Hepatocyte (in vitro differentiated cells): Measurements from ENCODE around the gene MXRA7. TPM values are rescaled to one million over a fixed set of nuclear protein-coding genes. Genes with fewer than 3 reads are reported as not detected.
"Not testable (repeated sequence)": the region's sequence is repeated elsewhere in the genome, so short reads cannot be mapped to it uniquely, and the experiment has no call there.

Experiments used
- DNase-seq: peaks from one replicate; pipeline ENCODE4 v3.0.0-alpha.2; 2016; ENCODE audit warnings: low spot score
- H2AFZ ChIP-seq: fragments of 200-600 bp; sonication (generic); 2 replicates; pipeline ENCODE4 v1.6.0; 2016; ENCODE audit warnings: antibody characterized with exemption, mild to moderate bottlenecking
- H3K27ac ChIP-seq: fragments of 200-600 bp; sonication (generic); 2 replicates; pipeline ENCODE4 v1.5.1; 2016; ENCODE audit warnings: mild to moderate bottlenecking
- H3K27me3 ChIP-seq: fragments of 200-600 bp; sonication (generic); 2 replicates; pipeline ENCODE4 v1.6.1; 2016
- H3K36me3 ChIP-seq: fragments of 200-600 bp; sonication (generic); replicated peaks from 2 replicates; pipeline ENCODE4 v1.5.1; 2016; ENCODE audit warnings: low read depth; ENCODE audit not compliant: insufficient read depth
- H3K4me1 ChIP-seq: fragments of 200-600 bp; sonication (generic); 2 replicates; pipeline ENCODE4 v1.5.1; 2016; ENCODE audit warnings: mild to moderate bottlenecking, moderate library complexity; ENCODE audit not compliant: insufficient read depth
- H3K4me2 ChIP-seq: fragments of 200-600 bp; sonication (generic); 2 replicates; pipeline ENCODE4 v1.6.0; 2016
- H3K4me3 ChIP-seq: fragments of 200-600 bp; sonication (generic); 2 replicates; pipeline ENCODE4 v1.5.1; 2016; ENCODE audit warnings: mild to moderate bottlenecking
- H3K79me2 ChIP-seq: fragments of 200-600 bp; sonication (generic); 2 replicates; pipeline ENCODE4 v1.6.0; 2017; ENCODE audit warnings: mild to moderate bottlenecking
- H3K9me2 ChIP-seq: fragments of 200-600 bp; sonication (generic); replicated peaks from 2 replicates; pipeline ENCODE4 v1.6.0; 2017; ENCODE audit warnings: mild to moderate bottlenecking; ENCODE audit not compliant: insufficient read depth
- H3K9me3 ChIP-seq: fragments of 200-600 bp; sonication (generic); 2 replicates; pipeline ENCODE4 v1.5.1; 2016; ENCODE audit warnings: low read depth, mild to moderate bottlenecking
- H4K20me1 ChIP-seq: fragments of 200-600 bp; sonication (generic); 2 replicates; pipeline ENCODE4 v1.6.0; 2016; ENCODE audit warnings: mild to moderate bottlenecking; ENCODE audit not compliant: insufficient read depth, poor library complexity, severe bottlenecking
- EZH2 ChIP-seq: fragments of 200-600 bp; sonication (generic); IDR thresholded peaks from 2 replicates; pipeline ENCODE4 v1.6.1; 2016; ENCODE audit warnings: antibody characterized with exemption, mild to moderate bottlenecking, borderline replicate concordance
- EZH2phosphoT487 ChIP-seq: fragments of 200-600 bp; sonication (generic); IDR thresholded peaks from one replicate; pipeline ENCODE4 v1.6.1; 2018; ENCODE audit warnings: antibody characterized with exemption, mild to moderate bottlenecking, low read depth, moderate library complexity; ENCODE audit not compliant: unreplicated experiment, severe bottlenecking
- WGBS: methylation state at CpG from one replicate; pipeline ENCODE4 v1.1.6; 2016; ENCODE audit warnings: low lambda C conversion rate; ENCODE audit errors: missing lambda C conversion rate; 5-methylcytosine and 5-hydroxymethylcytosine counted together
- polyA plus RNA-seq: library from polyadenylated mRNA; unstranded; fragments of >200 nt; fragmentation: Nextera tagmentation; extraction: Ambion mirVana; gene quantifications from 2 replicates; pipeline ENCODE4 v1.2.1, GENCODE V29; 2016
- total RNA-seq: library from RNA; depleted of rRNA; stranded (reverse); fragments of >200 nt; gene quantifications from 2 replicates; pipeline ENCODE4 v1.2.3, GENCODE V29; 2014
- TF ChIP-seq, protein P1 (sequence below): fragments of 200-600 bp; sonication (generic); IDR thresholded peaks from 2 replicates; pipeline ENCODE4 v1.5.1; 2016; ENCODE audit warnings: antibody characterized with exemption, mild to moderate bottlenecking; ENCODE audit not compliant: poor library complexity

MXRA7 gene
- total and polyA plus RNA-seq, 2 experiments from 2014 or later, result 101 to 117 TPM

- 100% methylated on average over 1 of the region's 1 CpG for WGBS
- H2AFZ ChIP-seq, result no peak overlapping the region
- no peaks in the 10 kb centered on the region for H3K27me3 ChIP-seq
- peaks cover 6% of the 10 kb centered on the region for H3K79me2 ChIP-seq
- no peaks in the 10 kb centered on the region for H3K4me1 ChIP-seq
- H3K9me2 ChIP-seq, result no peaks in the 10 kb centered on the region
- TF ChIP-seq, protein P1, sequence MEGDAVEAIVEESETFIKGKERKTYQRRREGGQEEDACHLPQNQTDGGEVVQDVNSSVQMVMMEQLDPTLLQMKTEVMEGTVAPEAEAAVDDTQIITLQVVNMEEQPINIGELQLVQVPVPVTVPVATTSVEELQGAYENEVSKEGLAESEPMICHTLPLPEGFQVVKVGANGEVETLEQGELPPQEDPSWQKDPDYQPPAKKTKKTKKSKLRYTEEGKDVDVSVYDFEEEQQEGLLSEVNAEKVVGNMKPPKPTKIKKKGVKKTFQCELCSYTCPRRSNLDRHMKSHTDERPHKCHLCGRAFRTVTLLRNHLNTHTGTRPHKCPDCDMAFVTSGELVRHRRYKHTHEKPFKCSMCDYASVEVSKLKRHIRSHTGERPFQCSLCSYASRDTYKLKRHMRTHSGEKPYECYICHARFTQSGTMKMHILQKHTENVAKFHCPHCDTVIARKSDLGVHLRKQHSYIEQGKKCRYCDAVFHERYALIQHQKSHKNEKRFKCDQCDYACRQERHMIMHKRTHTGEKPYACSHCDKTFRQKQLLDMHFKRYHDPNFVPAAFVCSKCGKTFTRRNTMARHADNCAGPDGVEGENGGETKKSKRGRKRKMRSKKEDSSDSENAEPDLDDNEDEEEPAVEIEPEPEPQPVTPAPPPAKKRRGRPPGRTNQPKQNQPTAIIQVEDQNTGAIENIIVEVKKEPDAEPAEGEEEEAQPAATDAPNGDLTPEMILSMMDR, result no peak
- TF ChIP-seq EZH2phosphoT487 (no peak), EZH2 (no peak)
- DNase-seq, result no peak
- H3K27ac ChIP-seq, result no peak overlapping the region
- H4K20me1 ChIP-seq, result no peaks in the 10 kb centered on the region
- H3K9me3 ChIP-seq, result no peaks in the 10 kb centered on the region
- H3K4me2 ChIP-seq, result no peak overlapping the region
- H3K4me3 ChIP-seq, result no peak overlapping the region
- peaks cover 4% of the 10 kb centered on the region for H3K36me3 ChIP-seq
Observed at GRCh38 chr17:76748657-76749056, 37.9 kb upstream of the MXRA7 start.

- DNase-seq, result no peak
- Histone ChIP-seq H3K27me3 (no peaks in the 10 kb centered on the region), H3K79me2 (peaks cover 6% of the 10 kb centered on the region), H2AFZ (no peak overlapping the region), H3K4me1 (no peaks in the 10 kb centered on the region), H3K4me2 (no peak overlapping the region), H3K36me3 (peaks cover 4% of the 10 kb centered on the region), H3K9me2 (no peaks in the 10 kb centered on the region), H3K4me3 (no peak overlapping the region), H4K20me1 (no peaks in the 10 kb centered on the region), H3K9me3 (no peaks in the 10 kb centered on the region), H3K27ac (no peak overlapping the region)
- no peak for TF ChIP-seq EZH2
- TF ChIP-seq, protein P1, result no peak
- TF ChIP-seq EZH2phosphoT487, result no peak
- WGBS, result 93% methylated on average over 6 of the region's 9 CpGs
Observed at GRCh38 chr17:76747716-76748363, 37.1 kb upstream of the MXRA7 start.

GRCh38 chr17:76745785-76746184 lies 35.0 kb upstream of the MXRA7 start:
- not testable (repeated sequence) for H3K4me3 ChIP-seq, H3K27ac ChIP-seq, H3K4me1 ChIP-seq, H3K36me3 ChIP-seq, H4K20me1 ChIP-seq, H2AFZ ChIP-seq, H3K4me2 ChIP-seq, H3K27me3 ChIP-seq, H3K9me2 ChIP-seq, H3K9me3 ChIP-seq, DNase-seq
- whole genome bisulfite sequencing, result 87% methylated on average over 6 of the region's 6 CpGs
- H3K79me2 ChIP-seq, result peaks cover 13% of the 10 kb centered on the region

DNA sequence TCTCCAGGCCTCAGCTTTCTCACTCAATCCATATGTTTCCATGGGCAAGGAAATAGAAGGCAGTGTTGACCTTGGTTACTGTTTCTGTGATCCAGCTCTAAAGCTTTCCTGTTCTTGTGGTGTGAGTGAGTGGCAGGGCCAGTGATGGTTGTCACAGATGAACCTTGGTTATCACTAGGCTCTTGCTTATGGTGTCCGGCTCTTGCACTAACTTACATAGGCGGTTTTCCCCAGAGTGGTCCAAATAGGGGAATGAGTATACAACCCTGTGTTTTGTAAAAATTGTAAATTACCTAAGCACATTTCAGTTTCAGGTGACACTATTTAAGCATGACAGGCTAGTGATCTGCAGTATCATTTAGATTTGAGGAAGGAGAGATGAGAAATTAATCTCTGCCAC lies 34.0 kb upstream of the MXRA7 start:
- WGBS, result 98% methylated on average over 2 of the region's 2 CpGs
- no peaks in the 10 kb centered on the region for H3K9me3 ChIP-seq
- H3K4me1 ChIP-seq, result peaks cover 9% of the 10 kb centered on the region
- H3K27ac ChIP-seq, result no peak overlapping the region
- H3K79me2 ChIP-seq, result peaks cover 19% of the 10 kb centered on the region
- H4K20me1 ChIP-seq, result no peaks in the 10 kb centered on the region
- no peak for DNase-seq
- H2AFZ ChIP-seq, result no peak overlapping the region
- H3K36me3 ChIP-seq, result peaks cover 4% of the 10 kb centered on the region
- no peak overlapping the region for H3K4me3 ChIP-seq
- no peaks in the 10 kb centered on the region for H3K9me2 ChIP-seq
- TF ChIP-seq EZH2phosphoT487 (no peak), EZH2 (no peak)
- TF ChIP-seq, protein P1, result no peak
- H3K4me2 ChIP-seq, result no peak overlapping the region
- H3K27me3 ChIP-seq, result no peaks in the 10 kb centered on the region
